ENCODE measurements around the gene VAC14.

DNA sequence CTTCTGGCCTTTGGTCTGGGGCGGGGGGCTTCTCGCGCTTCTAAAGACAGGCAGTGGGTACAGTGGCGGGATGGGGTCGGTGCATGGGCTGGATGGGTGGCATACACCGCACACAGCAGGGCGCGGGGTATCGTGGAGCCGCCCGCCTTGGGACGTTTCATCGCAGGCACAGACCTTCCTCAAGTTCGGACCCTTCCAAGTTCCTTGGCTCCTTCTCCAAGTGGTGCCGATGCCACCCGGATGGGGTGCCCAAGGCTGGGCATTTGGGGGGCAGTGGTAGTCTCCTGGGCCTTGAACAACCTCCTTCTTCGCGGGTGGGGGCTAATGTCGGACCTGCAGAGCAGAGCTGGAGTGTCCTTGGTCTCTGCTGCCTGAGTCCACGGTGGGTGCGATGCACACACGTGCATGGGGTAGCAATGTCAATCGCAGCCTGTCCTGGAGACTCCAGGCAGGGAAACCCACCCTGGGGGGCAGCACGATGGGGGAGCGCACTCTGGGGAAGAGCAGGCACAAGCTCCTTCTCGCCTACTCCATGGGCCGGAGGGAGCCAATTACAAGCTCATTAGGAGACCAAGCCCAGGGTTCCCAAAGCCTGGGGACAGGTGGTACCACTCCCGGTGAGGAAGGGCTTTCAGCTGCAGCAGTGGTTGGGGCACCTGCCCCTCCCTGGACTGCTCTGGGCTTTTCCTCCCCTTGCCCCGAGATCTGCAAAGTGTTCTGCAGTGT lies 114.4 kb downstream of the VAC14 start:
- TF ChIP-seq EP300 (conservative IDR thresholded peaks at IDR 0.05; ENCODE audit: poor library complexity, severe bottlenecking), result peak; percentile 5
- TF ChIP-seq, protein P1, sequence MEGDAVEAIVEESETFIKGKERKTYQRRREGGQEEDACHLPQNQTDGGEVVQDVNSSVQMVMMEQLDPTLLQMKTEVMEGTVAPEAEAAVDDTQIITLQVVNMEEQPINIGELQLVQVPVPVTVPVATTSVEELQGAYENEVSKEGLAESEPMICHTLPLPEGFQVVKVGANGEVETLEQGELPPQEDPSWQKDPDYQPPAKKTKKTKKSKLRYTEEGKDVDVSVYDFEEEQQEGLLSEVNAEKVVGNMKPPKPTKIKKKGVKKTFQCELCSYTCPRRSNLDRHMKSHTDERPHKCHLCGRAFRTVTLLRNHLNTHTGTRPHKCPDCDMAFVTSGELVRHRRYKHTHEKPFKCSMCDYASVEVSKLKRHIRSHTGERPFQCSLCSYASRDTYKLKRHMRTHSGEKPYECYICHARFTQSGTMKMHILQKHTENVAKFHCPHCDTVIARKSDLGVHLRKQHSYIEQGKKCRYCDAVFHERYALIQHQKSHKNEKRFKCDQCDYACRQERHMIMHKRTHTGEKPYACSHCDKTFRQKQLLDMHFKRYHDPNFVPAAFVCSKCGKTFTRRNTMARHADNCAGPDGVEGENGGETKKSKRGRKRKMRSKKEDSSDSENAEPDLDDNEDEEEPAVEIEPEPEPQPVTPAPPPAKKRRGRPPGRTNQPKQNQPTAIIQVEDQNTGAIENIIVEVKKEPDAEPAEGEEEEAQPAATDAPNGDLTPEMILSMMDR (IDR thresholded peaks at IDR 0.05; ENCODE audit: poor library complexity, severe bottlenecking), result no peak
- TF ChIP-seq, protein P2, sequence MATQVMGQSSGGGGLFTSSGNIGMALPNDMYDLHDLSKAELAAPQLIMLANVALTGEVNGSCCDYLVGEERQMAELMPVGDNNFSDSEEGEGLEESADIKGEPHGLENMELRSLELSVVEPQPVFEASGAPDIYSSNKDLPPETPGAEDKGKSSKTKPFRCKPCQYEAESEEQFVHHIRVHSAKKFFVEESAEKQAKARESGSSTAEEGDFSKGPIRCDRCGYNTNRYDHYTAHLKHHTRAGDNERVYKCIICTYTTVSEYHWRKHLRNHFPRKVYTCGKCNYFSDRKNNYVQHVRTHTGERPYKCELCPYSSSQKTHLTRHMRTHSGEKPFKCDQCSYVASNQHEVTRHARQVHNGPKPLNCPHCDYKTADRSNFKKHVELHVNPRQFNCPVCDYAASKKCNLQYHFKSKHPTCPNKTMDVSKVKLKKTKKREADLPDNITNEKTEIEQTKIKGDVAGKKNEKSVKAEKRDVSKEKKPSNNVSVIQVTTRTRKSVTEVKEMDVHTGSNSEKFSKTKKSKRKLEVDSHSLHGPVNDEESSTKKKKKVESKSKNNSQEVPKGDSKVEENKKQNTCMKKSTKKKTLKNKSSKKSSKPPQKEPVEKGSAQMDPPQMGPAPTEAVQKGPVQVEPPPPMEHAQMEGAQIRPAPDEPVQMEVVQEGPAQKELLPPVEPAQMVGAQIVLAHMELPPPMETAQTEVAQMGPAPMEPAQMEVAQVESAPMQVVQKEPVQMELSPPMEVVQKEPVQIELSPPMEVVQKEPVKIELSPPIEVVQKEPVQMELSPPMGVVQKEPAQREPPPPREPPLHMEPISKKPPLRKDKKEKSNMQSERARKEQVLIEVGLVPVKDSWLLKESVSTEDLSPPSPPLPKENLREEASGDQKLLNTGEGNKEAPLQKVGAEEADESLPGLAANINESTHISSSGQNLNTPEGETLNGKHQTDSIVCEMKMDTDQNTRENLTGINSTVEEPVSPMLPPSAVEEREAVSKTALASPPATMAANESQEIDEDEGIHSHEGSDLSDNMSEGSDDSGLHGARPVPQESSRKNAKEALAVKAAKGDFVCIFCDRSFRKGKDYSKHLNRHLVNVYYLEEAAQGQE (IDR thresholded peaks at IDR 0.05; ENCODE audit: borderline replicate concordance), result no peak
- no peak for TF ChIP-seq POLR2AphosphoS5 (IDR thresholded peaks at IDR 0.05)
- TF ChIP-seq EZH2 (IDR thresholded peaks at IDR 0.05; ENCODE audit: borderline replicate concordance, insufficient read depth, low read length, poor library complexity, severe bottlenecking), result no peak
